Prostate gland (tissue), 2 donors: ENCODE measurements around the gene THAP11. TPM values are rescaled to one million over a fixed set of nuclear protein-coding genes. Genes with fewer than 3 reads are reported as not detected.

Source experiments
- DNase-seq: peaks from one replicate; pipeline ENCODE4 v3.0.0-alpha.2; 2019; ENCODE audit warnings: low spot score
- H3K27ac ChIP-seq, 2 donors: fragments of 200-600 bp; sonication (generic); 2 replicates each; pipeline ENCODE4 v1.5.1; 2017 to 2019
- H3K27me3 ChIP-seq: fragments of 200-600 bp; sonication (generic); replicated peaks from 2 replicates; pipeline ENCODE4 v1.5.1; 2019; ENCODE audit not compliant: insufficient read depth
- H3K36me3 ChIP-seq, 2 donors: fragments of 200-600 bp; sonication (generic); 1 replicate in 1 of 2; 2 replicates in 1 of 2; pipeline versions ENCODE4 v1.5.1 to v1.8.1; 2017 to 2019
- H3K4me1 ChIP-seq: fragments of 200-600 bp; sonication (generic); replicated peaks from 2 replicates; pipeline ENCODE4 v1.5.1; 2019
- H3K4me3 ChIP-seq, 2 donors: fragments of 200-600 bp; sonication (generic); 2 replicates each; pipeline ENCODE4 v1.5.1; 2017 to 2019
- H3K9me3 ChIP-seq: fragments of 200-600 bp; sonication (generic); 2 replicates; pipeline ENCODE4 v1.5.1; 2017
- POLR2A ChIP-seq: fragments of 450-650 bp; IDR thresholded peaks from one replicate; pipeline ENCODE4 v1.6.1; 2016; ENCODE audit warnings: antibody characterized with exemption, mild to moderate bottlenecking
- POLR2AphosphoS5 ChIP-seq: sonication (generic); formaldehyde crosslinking; IDR thresholded peaks from one replicate; pipeline ENCODE4 v1.6.1; 2017; ENCODE audit warnings: antibody characterized with exemption
- WGBS: methylation state at CpG from one replicate; pipeline ENCODE4 v1.1.5; 2018; 5-methylcytosine and 5-hydroxymethylcytosine counted together
- intact Hi-C: fragments of 100-400 bp; cut with DNase I; formaldehyde crosslinking; loops from one replicate; pipeline ENCODE4 v1.14.2; 2022
- total RNA-seq, 2 donors: library from RNA; depleted of rRNA; stranded (reverse); fragments of >200 nt; gene quantifications; one replicate each; pipeline ENCODE4 v1.1.0, GENCODE V29; 2016
- TF ChIP-seq, protein P1 (sequence below), 4 experiments: fragments of 200-600 bp in 2 of 4; fragments of 450-650 bp in 2 of 4; sonication (generic) in 2 of 4; IDR thresholded peaks; 1 replicate in 3 of 4; 2 replicates in 1 of 4; pipeline ENCODE4 v1.5.1; 2016 to 2019; ENCODE audit warnings: antibody characterized with exemption in 4 of 4, mild to moderate bottlenecking in 2 of 4, moderate library complexity in 2 of 4

THAP11 gene
- total RNA-seq, 2 donors from 2014 or later = 60.2 to 78.6 TPM

DNA sequence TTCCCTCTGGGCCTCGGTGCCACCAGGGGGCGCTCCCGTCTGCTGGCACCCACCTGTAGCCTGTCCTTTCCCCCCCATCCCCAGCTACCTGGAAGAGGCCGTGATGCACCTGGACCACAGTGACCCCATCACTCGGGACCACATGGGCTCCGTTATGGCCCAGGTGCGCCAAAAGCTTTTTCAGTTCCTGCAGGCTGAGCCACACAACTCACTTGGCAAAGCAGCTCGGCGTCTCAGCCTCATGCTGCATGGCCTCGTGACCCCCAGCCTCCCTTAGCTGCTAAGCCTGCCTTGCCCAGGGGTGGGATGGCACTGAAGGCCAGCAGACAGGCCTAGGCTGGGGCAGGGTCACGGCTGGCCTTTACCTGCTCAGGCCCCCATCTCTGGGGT is 41.7 kb downstream of the THAP11 start:
- no peaks in the 10 kb centered on the region for H3K27me3 ChIP-seq
- intact Hi-C loops = loop anchor here (1.0 to 5.0 kb wide), 2 partner anchors 44 to 158 kb away; no protein-coding TSS in a partner anchor
- 52% methylated on average over 11 of the region's 11 CpGs for WGBS
- peak overlapping the region; percentile 56 to 59 for H3K27ac ChIP-seq
- peak; percentile 62 for DNase-seq
- H3K36me3 ChIP-seq = peaks cover 24 to 49% of the 10 kb centered on the region in 2 donors
- peaks cover 7% of the 10 kb centered on the region for H3K4me1 ChIP-seq
- TF ChIP-seq, protein P1, sequence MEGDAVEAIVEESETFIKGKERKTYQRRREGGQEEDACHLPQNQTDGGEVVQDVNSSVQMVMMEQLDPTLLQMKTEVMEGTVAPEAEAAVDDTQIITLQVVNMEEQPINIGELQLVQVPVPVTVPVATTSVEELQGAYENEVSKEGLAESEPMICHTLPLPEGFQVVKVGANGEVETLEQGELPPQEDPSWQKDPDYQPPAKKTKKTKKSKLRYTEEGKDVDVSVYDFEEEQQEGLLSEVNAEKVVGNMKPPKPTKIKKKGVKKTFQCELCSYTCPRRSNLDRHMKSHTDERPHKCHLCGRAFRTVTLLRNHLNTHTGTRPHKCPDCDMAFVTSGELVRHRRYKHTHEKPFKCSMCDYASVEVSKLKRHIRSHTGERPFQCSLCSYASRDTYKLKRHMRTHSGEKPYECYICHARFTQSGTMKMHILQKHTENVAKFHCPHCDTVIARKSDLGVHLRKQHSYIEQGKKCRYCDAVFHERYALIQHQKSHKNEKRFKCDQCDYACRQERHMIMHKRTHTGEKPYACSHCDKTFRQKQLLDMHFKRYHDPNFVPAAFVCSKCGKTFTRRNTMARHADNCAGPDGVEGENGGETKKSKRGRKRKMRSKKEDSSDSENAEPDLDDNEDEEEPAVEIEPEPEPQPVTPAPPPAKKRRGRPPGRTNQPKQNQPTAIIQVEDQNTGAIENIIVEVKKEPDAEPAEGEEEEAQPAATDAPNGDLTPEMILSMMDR (IDR thresholded peaks at IDR 0.05) = peak; percentile 72 to 89 (median 84)
- no peak for TF ChIP-seq POLR2AphosphoS5
- no peak overlapping the region for H3K4me3 ChIP-seq
- H3K9me3 ChIP-seq = no peaks in the 10 kb centered on the region

DNA sequence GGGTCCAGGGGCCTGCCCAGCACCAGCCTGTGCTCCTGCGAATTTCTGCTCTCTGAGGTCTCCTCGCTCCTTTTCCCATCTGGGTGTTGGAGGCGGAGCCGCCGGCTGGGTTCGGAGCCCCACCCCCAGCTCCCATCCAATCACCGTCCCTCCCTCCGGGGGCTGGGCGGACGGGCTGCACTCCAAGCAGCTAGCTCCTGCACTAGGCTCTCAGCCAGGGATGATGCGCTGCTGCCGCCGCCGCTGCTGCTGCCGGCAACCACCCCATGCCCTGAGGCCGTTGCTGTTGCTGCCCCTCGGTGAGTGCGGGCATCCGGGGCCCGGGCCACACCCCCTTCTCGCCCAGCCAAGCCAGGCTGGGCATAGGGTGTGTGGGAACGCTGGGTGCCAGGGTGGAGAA is 42.6 kb downstream of the THAP11 start, which contains the start of gene NRN1L:
Gene NRN1L (plus strand): TSS at position 202 of the 400 bp plus-strand sequence. CDS start 19 bp downstream, at position 221.
- Histone ChIP-seq H3K4me1 (peaks cover 7% of the 10 kb centered on the region), H3K9me3 (no peaks in the 10 kb centered on the region), H3K27me3 (no peaks in the 10 kb centered on the region), H3K36me3 (peaks cover 16 to 43% of the 10 kb centered on the region in 2 donors), H3K27ac (peak within 1 kb of the TSS; percentile 56 to 59), H3K4me3 (no peak within 1 kb of the TSS)
- TF ChIP-seq, protein P1 (IDR thresholded peaks at IDR 0.05) = no peak
- TF ChIP-seq POLR2AphosphoS5 (peak; percentile 92), POLR2A (peak; percentile 45)
- peak; percentile 93 for DNase-seq
- WGBS = 15% methylated on average over 22 of the region's 22 CpGs
- intact Hi-C loops = loop anchor here (5.0 kb wide), 1 partner anchor 158 kb away; no protein-coding TSS in a partner anchor

DNA sequence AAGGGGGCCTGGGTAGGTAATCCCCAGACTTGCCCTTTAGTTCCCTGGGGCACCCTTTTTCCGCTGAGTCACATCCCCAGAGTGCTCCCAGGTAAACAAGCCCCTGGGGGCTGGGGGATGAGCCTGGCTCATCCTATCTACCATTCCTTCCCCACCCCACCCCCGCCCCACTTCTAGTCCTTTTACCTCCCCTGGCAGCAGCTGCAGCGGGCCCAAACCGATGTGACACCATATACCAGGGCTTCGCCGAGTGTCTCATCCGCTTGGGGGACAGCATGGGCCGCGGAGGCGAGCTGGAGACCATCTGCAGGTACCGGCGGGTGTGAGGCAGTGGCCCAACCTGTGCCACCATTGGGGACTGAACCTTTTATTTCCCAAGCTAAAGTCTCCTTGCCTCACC is 43.4 kb downstream of the THAP11 start:
- H3K27ac ChIP-seq = peak overlapping the region in 1 of 2 donors; percentile 56
- H3K4me3 ChIP-seq = no peak overlapping the region
- WGBS = 93% methylated on average over 12 of the region's 12 CpGs
- TF ChIP-seq POLR2AphosphoS5 = no peak
- H3K9me3 ChIP-seq = no peaks in the 10 kb centered on the region
- peaks cover 7% of the 10 kb centered on the region for H3K4me1 ChIP-seq
- intact Hi-C loops = no loop called here
- DNase-seq = no peak
- no peaks in the 10 kb centered on the region for H3K27me3 ChIP-seq
- H3K36me3 ChIP-seq = peaks cover 9 to 34% of the 10 kb centered on the region in 2 donors

DNA sequence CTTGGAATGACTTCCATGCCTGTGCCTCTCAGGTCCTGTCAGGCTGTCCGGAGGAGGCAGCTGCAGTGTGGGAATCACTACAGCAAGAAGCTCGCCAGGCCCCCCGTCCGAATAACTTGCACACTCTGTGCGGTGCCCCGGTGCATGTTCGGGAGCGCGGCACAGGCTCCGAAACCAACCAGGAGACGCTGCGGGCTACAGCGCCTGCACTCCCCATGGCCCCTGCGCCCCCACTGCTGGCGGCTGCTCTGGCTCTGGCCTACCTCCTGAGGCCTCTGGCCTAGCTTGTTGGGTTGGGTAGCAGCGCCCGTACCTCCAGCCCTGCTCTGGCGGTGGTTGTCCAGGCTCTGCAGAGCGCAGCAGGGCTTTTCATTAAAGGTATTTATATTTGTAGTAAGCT is 43.9 kb downstream of the THAP11 start:
- WGBS = 95% methylated on average over 19 of the region's 19 CpGs
- H3K9me3 ChIP-seq = no peaks in the 10 kb centered on the region
- intact Hi-C loops = no loop called here
- H3K4me1 ChIP-seq = peaks cover 7% of the 10 kb centered on the region
- no peak for TF ChIP-seq POLR2A
- TF ChIP-seq POLR2AphosphoS5 = no peak
- TF ChIP-seq, protein P1 (IDR thresholded peaks at IDR 0.05) = no peak
- H3K4me3 ChIP-seq = no peak overlapping the region
- no peak overlapping the region for H3K27ac ChIP-seq
- no peak for DNase-seq
- peaks cover 6 to 31% of the 10 kb centered on the region in 2 donors for H3K36me3 ChIP-seq
- H3K27me3 ChIP-seq = no peaks in the 10 kb centered on the region

DNA sequence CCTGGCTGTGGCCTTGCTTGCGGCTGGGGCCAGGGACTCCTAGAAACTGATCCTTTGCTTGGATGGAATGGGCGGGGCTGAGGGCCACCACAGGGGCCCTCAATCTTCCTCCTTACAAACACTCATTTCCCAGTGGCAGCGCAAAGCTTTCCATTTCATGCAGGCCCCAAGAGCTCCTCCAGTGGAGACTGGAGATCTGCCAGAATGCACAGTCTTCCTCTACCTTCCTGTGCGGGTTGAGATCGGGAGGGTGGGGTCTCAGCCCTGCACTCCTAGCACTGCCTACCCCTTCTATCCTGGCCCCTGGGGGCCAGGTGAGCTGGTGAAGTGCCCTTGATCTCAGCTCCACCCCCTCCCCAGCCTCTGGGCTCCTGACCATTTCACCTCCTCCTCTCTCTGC is 44.3 kb downstream of the THAP11 start:
- peaks cover 7% of the 10 kb centered on the region for H3K4me1 ChIP-seq
- intact Hi-C loops = no loop called here
- no peak overlapping the region for H3K27ac ChIP-seq
- no peaks in the 10 kb centered on the region for H3K27me3 ChIP-seq
- peaks cover 2 to 27% of the 10 kb centered on the region in 2 donors for H3K36me3 ChIP-seq
- H3K9me3 ChIP-seq = no peaks in the 10 kb centered on the region
- H3K4me3 ChIP-seq = no peak overlapping the region
- TF ChIP-seq, protein P1 (IDR thresholded peaks at IDR 0.05) = no peak
- TF ChIP-seq POLR2AphosphoS5 = no peak
- no peak for TF ChIP-seq POLR2A
- WGBS = 89% methylated on average over 5 of the region's 5 CpGs
- no peak for DNase-seq
